Vagina (tissue), 2 donors: ENCODE data around the gene MYLK.

ENCODE experiments used
- POLR2A ChIP-seq, 2 donors: fragments of 450-650 bp; IDR thresholded peaks; one replicate each; pipeline ENCODE4 v1.6.1; 2017; ENCODE audit warnings: antibody characterized with exemption in 2 of 2, mild to moderate bottlenecking in 2 of 2, moderate library complexity in 2 of 2
- TF ChIP-seq, protein P1 (sequence below), 3 experiments: fragments of 450-650 bp in 2 of 3; fragments of 200-600 bp in 1 of 3; sonication (generic) in 1 of 3; IDR thresholded peaks; one replicate each; pipeline ENCODE4 v1.5.1; 2017 to 2019; ENCODE audit warnings: antibody characterized with exemption in 3 of 3, mild to moderate bottlenecking in 2 of 3, moderate library complexity in 2 of 3

DNA sequence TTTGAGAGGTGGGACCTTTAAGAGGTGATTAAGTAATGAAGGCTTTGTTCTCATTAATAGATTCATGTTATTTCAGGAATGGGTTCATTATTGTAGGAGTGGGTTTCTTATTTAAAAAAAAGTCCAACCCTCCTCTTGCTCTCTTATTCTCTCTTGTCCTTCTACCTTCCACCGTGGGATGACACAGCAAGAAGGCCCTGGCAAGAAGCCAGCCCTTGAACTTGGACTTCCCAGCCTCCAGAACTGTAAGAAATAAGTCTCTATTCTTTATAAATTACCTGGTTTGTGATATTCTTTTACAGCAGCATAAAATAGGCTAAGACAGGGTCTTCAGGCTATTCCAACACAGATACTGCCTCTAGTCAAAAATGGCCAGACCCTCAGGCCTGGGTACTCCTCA, 62.2 kb downstream of the MYLK start:
- TF ChIP-seq POLR2A (IDR thresholded peaks at IDR 0.05): no peak
- TF ChIP-seq, protein P1, sequence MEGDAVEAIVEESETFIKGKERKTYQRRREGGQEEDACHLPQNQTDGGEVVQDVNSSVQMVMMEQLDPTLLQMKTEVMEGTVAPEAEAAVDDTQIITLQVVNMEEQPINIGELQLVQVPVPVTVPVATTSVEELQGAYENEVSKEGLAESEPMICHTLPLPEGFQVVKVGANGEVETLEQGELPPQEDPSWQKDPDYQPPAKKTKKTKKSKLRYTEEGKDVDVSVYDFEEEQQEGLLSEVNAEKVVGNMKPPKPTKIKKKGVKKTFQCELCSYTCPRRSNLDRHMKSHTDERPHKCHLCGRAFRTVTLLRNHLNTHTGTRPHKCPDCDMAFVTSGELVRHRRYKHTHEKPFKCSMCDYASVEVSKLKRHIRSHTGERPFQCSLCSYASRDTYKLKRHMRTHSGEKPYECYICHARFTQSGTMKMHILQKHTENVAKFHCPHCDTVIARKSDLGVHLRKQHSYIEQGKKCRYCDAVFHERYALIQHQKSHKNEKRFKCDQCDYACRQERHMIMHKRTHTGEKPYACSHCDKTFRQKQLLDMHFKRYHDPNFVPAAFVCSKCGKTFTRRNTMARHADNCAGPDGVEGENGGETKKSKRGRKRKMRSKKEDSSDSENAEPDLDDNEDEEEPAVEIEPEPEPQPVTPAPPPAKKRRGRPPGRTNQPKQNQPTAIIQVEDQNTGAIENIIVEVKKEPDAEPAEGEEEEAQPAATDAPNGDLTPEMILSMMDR (IDR thresholded peaks at IDR 0.05): no peak
